ENCODE measurements around the gene PIP4K2C.
"Not testable (repeated sequence)": the region's sequence is repeated elsewhere in the genome, so short reads cannot be mapped to it uniquely, and the experiment has no call there.

Gene PIP4K2C

GRCh38 chr12:57558864-57559263, 32.1 kb upstream of the PIP4K2C start:
- in situ Hi-C loops (cut with MboI; ENCODE audit: low sequenced_read_pairs), result no loop called here

GRCh38 chr12:57560516-57560915, 30.5 kb upstream of the PIP4K2C start:
- in situ Hi-C loops (cut with MboI; ENCODE audit: low sequenced_read_pairs), result no loop called here

DNA sequence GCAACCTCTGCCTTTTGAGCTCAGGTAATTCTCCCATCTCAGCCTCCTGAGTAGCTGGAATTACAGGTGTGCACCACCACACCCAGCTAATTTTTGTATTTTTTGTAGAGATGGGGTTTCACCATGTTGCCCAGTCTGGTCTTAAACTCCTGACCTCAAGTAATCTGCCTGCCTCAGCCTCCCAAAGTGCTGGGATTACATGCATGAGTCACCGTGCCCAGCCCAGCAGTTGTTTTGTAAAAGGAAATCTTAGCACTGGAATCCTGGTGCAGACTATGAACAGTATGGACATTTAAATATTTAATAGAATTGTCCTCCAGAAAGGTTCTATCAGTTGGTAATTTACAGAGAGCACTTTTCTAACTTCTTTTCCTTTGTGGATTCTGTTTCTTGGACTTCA, 29.9 kb upstream of the PIP4K2C start:
- in situ Hi-C loops (cut with MboI; ENCODE audit: low sequenced_read_pairs), result not testable (repeated sequence)

DNA sequence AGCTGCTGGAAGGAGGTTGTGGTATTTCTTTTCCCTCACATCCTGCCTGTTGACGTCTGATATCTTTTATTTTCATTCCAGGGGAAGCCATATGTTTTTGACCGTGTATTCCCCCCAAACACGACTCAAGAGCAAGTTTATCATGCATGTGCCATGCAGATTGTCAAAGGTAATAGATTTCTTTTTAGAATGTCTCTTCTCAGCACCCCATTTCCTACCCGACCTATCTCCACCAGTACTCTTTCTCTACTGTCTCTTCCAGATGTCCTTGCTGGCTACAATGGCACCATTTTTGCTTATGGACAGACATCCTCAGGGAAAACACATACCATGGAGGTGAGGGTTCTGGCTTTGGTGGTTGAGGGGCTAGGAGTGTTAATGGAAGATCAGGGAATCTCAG, 27.6 kb upstream of the PIP4K2C start:
- in situ Hi-C loops (cut with MboI; ENCODE audit: low sequenced_read_pairs), result no loop called here

DNA sequence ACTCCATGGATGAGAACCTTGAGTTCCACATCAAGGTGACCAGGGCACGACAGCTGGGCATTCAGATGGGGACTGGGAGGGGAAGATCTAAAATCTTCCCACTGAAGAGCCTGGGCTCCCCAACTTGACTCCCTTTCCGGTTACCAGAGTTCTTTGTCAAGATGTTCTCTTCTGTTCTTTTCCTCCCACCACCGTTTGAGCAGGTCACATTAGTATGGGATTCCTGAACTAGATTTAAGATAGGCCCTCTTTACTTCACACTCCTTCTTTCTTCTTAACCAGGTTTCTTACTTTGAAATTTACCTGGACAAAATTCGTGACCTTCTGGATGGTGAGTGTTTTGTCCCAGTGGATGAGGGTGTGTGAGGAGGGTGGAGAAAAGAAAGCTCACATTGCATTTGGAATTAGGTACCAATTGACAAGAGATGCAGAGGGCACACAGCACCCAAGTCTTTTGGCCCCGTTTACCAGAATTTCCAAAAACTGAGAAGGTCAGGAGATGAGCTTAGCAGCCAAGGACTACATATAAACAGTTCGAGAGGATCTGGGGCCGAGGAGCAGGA, 26.7 kb upstream of the PIP4K2C start:
- in situ Hi-C loops (cut with MboI; ENCODE audit: low sequenced_read_pairs), result no loop called here

GRCh38 chr12:57568838-57569237, 22.2 kb upstream of the PIP4K2C start:
- in situ Hi-C loops (cut with MboI; ENCODE audit: low sequenced_read_pairs), result no loop called here

DNA sequence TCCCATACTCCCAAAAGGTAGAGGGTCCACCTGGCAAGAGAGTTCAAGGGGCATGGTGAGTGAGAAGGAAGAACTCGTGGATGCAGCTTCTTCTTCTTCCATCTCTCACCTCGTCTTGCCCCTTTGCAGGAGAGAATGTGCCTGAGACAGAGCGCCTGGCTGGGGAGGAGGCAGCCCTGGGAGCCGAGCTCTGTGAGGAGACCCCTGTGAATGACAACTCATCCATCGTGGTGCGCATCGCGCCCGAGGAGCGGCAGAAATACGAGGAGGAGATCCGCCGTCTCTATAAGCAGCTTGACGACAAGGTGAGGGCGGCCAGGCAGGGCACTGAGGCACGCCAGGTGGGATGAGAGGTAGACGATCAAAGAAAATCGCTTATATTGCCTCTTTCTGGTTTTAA, 21.1 kb upstream of the PIP4K2C start:
- in situ Hi-C loops (cut with MboI; ENCODE audit: low sequenced_read_pairs), result no loop called here

DNA sequence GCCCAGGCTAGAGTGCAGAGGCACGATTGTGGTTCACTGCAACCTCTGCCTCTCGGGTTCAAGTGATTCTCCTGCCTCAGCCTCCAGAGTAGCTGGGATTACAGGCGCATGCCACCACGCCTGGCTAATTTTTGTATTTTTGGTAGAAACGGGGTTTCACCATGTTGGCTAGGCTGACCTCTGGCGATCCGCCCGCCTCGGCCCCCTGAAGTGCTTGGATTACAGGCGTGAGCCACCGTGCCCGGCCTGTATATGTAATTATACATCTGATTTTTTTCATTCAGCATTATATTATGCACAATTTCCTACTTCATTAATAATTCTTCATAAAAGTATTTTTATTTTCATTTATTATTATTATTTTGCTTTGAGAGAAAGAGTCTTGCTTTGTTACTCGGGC, 20.6 kb upstream of the PIP4K2C start:
- in situ Hi-C loops (cut with MboI; ENCODE audit: low sequenced_read_pairs), result not testable (repeated sequence)

DNA sequence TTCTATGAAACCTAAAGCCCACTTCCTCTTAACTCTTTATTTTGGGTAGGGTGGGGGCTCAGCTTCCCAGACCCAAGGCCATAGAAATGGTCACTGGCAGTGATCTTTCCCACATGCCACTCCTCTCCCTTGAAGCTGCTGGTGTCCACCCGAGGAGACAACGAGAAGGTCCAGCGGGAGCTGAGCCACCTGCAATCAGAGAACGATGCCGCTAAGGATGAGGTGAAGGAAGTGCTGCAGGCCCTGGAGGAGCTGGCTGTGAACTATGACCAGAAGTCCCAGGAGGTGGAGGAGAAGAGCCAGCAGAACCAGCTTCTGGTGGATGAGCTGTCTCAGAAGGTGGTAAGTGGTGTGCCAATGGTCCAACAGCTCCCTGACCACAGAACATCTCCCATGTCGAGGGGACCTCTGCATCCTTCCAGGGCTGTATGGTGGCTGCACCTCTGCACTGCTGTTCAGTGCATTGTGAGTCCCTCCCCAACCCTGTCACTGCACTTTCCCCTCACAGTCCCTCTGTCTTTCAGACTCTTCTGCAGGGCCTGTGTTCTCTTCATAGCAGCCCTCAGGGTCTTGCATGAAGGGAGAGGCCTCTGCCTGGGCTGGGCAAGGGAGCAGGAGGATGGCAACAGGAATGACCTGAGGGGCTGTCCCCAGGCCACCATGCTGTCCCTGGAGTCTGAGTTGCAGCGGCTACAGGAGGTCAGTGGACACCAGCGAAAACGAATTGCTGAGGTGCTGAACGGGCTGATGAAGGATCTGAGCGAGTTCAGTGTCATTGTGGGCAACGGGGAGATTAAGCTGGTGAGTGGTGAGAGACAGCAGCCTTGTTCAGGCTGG, 18.8 kb upstream of the PIP4K2C start:
- in situ Hi-C loops (cut with MboI; ENCODE audit: low sequenced_read_pairs), result no loop called here

- in situ Hi-C loops (cut with MboI; ENCODE audit: low sequenced_read_pairs), result no loop called here
Measured at GRCh38 chr12:57574795-57575194, 16.2 kb upstream of the PIP4K2C start.

GRCh38 chr12:57575771-57576612, 15.0 kb upstream of the PIP4K2C start:
- in situ Hi-C loops (cut with MboI; ENCODE audit: low sequenced_read_pairs), result no loop called here

DNA sequence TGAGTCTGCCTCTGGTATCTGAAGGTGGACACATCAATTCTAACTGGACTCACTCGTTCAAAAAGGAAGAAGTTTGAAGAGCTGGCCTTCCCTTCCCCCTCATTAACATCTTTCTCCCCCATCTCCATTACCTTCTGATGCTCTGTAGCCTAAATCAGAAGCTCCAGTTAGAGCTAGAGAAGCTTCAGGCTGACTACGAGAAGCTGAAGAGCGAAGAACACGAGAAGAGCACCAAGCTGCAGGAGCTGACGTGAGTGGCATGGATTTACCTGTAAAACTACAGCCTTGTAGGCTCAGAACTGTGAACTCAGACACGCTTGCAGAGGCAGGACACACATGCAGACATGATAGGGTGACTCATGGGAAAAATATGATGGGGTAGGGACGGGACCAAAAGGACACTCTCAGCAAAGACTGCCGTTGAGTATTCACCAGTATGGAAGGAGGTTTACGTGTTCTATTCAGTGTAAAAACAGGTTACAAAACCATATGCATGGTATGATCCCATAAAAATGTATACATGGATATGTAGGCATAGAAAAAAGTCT, 14.3 kb upstream of the PIP4K2C start:
- in situ Hi-C loops (cut with MboI; ENCODE audit: low sequenced_read_pairs), result no loop called here

DNA sequence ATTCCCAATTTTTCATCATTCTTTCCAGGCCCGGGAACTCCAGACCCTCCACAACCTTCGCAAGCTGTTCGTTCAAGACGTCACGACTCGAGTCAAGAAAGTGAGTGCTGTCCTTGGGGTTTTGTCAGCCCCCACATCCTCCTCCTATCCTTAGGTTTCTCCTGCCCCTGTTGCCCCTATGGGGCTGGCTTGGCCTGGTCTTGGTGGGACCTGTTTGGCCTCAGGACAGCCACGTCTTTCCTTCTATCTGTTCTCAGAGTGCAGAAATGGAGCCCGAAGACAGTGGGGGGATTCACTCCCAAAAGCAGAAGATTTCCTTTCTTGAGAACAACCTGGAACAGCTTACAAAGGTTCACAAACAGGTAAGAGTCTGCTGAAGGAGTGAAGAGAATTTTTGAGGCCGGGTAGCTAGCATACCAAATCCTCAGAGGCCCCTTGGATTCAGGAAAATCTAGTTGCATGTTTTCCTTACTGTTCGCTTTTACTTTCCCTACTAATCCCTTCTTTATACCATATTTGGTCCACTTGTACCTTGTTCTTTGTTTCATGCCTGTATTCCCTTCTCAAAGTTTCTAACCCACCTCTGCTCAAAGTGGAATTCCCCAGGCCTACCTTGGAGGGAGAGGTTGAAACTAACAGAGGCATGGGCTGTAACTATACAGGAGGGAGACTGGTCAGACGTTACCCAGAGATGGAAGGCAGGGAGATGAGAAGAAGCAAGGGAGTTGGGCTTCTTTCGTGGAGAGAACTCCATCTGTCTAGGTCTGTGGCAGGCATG, 12.8 kb upstream of the PIP4K2C start:
- in situ Hi-C loops (cut with MboI; ENCODE audit: low sequenced_read_pairs), result no loop called here

GRCh38 chr12:57579011-57579410, 12.0 kb upstream of the PIP4K2C start:
- in situ Hi-C loops (cut with MboI; ENCODE audit: low sequenced_read_pairs), result no loop called here

GRCh38 chr12:57579677-57580465, 11.1 kb upstream of the PIP4K2C start:
- in situ Hi-C loops (cut with MboI; ENCODE audit: low sequenced_read_pairs), result no loop called here

DNA sequence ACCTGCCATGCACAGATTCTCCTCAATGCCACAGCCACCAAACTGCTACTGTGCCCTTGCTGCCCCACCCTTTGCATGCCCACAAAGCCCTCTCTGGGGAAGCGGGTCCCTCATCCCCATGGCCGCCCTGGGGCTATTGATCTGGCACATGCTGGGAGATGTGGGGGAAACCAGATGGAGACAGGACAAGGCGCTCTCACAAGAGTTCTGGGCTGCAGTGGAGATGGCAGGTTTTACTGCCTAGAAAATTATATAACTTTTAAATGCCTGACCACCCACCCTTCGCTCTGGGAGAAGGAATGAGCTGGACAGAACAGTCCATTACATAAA, 10.6 kb upstream of the PIP4K2C start:
- in situ Hi-C loops (cut with MboI; ENCODE audit: low sequenced_read_pairs), result no loop called here

- in situ Hi-C loops (cut with MboI; ENCODE audit: low sequenced_read_pairs), result no loop called here
Measured at GRCh38 chr12:57581802-57582201, 9.2 kb upstream of the PIP4K2C start.

DNA sequence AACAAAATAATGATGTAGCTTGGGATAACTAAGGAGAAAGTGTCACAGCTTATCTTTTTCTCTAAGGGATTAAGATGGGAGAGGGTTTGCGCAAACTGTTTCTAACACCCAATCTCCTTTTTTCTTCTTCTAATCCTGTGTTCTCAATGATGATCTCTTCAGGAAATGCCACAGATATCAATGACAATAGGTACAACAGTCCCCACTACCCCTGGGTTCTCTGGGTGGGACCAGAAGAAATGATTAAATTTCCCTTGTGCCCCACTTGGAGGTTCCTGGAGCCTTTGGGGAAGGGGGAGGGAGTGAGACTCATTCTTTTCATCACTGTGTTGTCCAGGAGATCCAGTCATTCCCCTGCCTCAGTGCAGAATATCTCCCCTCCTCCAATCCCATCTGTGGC, 8.6 kb upstream of the PIP4K2C start:
- in situ Hi-C loops (cut with MboI; ENCODE audit: low sequenced_read_pairs), result no loop called here

- in situ Hi-C loops (cut with MboI; ENCODE audit: low sequenced_read_pairs), result no loop called here
Measured at GRCh38 chr12:57583008-57583831, 7.8 kb upstream of the PIP4K2C start.

All from HL-60/S4 treated with retinoic acid at 250 ng/mL for 4 days and 3 days (cell line).